HepG2 (cell line): ENCODE results near the gene ZNF444. TPM values are rescaled to one million over a fixed set of nuclear protein-coding genes. Genes with fewer than 3 reads are reported as not detected.

ENCODE experiments used
- ATAC-seq: fragments of 200-7000 bp; cut with Tn5 transposase; 3 replicates; pipeline ENCODE4 v1.9.1; 2020; ENCODE audit warnings: mild to moderate bottlenecking, moderate library complexity
- BruUV-seq: library from RNA; stranded (reverse); fragments of 400-500 nt; replicated peaks from 2 replicates; lab custom pipeline; 2021; lab: Mats Ljungman, UMichigan
- CTCF ChIA-PET: fragments of 300-600 bp; formaldehyde crosslinking; extraction: SDS; loops from one replicate; lab custom pipeline; 2021; ENCODE audit warnings: low total read pairs, inconsistent platforms, low intra/inter-chr PET ratio; lab: Yijun Ruan, JAX
- POLR2A ChIA-PET: fragments of 350-600 bp; sonication (Branson Sonifier 250); formaldehyde crosslinking; loops from one replicate; lab custom pipeline; 2020; ENCODE audit warnings: antibody characterized with exemption, inconsistent platforms; lab: Yijun Ruan, JAX
- DNase-seq: peaks from one replicate; pipeline ENCODE4 v3.0.0-alpha.2; 2015; ENCODE audit warnings: low spot score
- FAIRE-seq: peaks from 3 replicates; lab custom pipeline; 2011; peaks lifted over from hg19 to GRCh38; lab: Jason Lieb, UNC
- H2AFZ ChIP-seq: one replicate; pipeline ENCODE4 v1.6.1; 2011; ENCODE audit warnings: low read length, inconsistent platforms
- H3K27ac ChIP-seq: fragments of 300-600 bp; 3 replicates; pipeline ENCODE4 v1.8.0; 2011; ENCODE audit warnings: mixed run types, mild to moderate bottlenecking, mixed read lengths, low read length, inconsistent platforms; ENCODE audit not compliant: insufficient read depth; ENCODE audit errors: extremely low read length
- H3K27me3 ChIP-seq, 2 experiments: fragments of 200-600 bp in 1 of 2; 2 replicates in 1 of 2; 3 replicates in 1 of 2; pipeline versions ENCODE4 v1.6.0 to v1.8.0; 2011; ENCODE audit warnings: low read length in 2 of 2, mild to moderate bottlenecking in 2 of 2, moderate library complexity in 2 of 2, inconsistent platforms in 1 of 2; ENCODE audit not compliant: insufficient read depth in 2 of 2, control insufficient read depth in 1 of 2
- H3K36me3 ChIP-seq, 2 experiments: fragments of 200-600 bp in 1 of 2; replicated peaks in 1 of 2; 2 replicates in 1 of 2; 3 replicates in 1 of 2; pipeline versions ENCODE4 v1.5.1 to v1.8.0; 2011; ENCODE audit warnings: low read length in 2 of 2, inconsistent platforms in 1 of 2; ENCODE audit not compliant: insufficient read depth in 2 of 2, control insufficient read depth in 1 of 2
- H3K4me1 ChIP-seq: 2 replicates; pipeline ENCODE4 v1.5.1; 2012; ENCODE audit warnings: low read length, inconsistent platforms; ENCODE audit not compliant: insufficient read depth
- H3K4me2 ChIP-seq: 2 replicates; pipeline ENCODE4 v1.6.0; 2011; ENCODE audit warnings: low read depth, low read length, inconsistent platforms
- H3K4me3 ChIP-seq, 3 experiments: fragments of 200-600 bp in 1 of 3; sonication (generic), shearing (Covaris generic) in 1 of 3; replicated peaks in 1 of 3; 2 replicates each; pipeline ENCODE4 v1.5.1; 2011 to 2016; ENCODE audit warnings: low read length in 3 of 3, inconsistent platforms in 2 of 3, low read depth in 2 of 3, mild to moderate bottlenecking in 2 of 3, control low read depth in 1 of 3, mixed read lengths in 1 of 3; ENCODE audit not compliant: insufficient read depth in 1 of 3
- H3K79me2 ChIP-seq: one replicate; pipeline ENCODE4 v1.6.1; 2011; ENCODE audit warnings: low read length, inconsistent platforms; ENCODE audit not compliant: insufficient read depth
- H3K9ac ChIP-seq: 2 replicates; pipeline ENCODE4 v1.6.0; 2011; ENCODE audit warnings: mild to moderate bottlenecking, low read depth, low read length, inconsistent platforms; ENCODE audit not compliant: insufficient read depth
- H3K9me3 ChIP-seq: 2 replicates; pipeline ENCODE4 v1.5.1; 2012; ENCODE audit warnings: mild to moderate bottlenecking, low read length
- H4K20me1 ChIP-seq: 2 replicates; pipeline ENCODE4 v1.6.0; 2011; ENCODE audit warnings: inconsistent platforms, mild to moderate bottlenecking, low read length, moderate library complexity; ENCODE audit not compliant: insufficient read depth
- AGO2 ChIP-seq: fragments of 200-400 bp; formaldehyde crosslinking; optimal IDR thresholded peaks from 2 replicates; pipeline ENCODE3; 2017; ENCODE audit warnings: mild to moderate bottlenecking, low read depth, low read length, moderate library complexity
- CCAR2 ChIP-seq: fragments of 200-400 bp; formaldehyde crosslinking; optimal IDR thresholded peaks from 2 replicates; pipeline ENCODE3; 2018; ENCODE audit warnings: low read depth, mild to moderate bottlenecking, low read length, moderate library complexity
- DPF2 ChIP-seq: sonication (generic); formaldehyde crosslinking; IDR thresholded peaks from 2 replicates; pipeline ENCODE4 v1.4.0; 2020; ENCODE audit warnings: mild to moderate bottlenecking, low read depth, missing genetic modification reagents, borderline replicate concordance
- GABPB1 ChIP-seq: IDR thresholded peaks from 2 replicates; pipeline ENCODE4 v1.6.1; 2016; ENCODE audit warnings: mild to moderate bottlenecking, missing genetic modification reagents, moderate library complexity, missing compliant biosample characterization
- MZF1 ChIP-seq: sonication (generic); formaldehyde crosslinking; IDR thresholded peaks from 2 replicates; pipeline ENCODE4 v1.8.1; 2023; ENCODE audit warnings: mild to moderate bottlenecking, missing genetic modification reagents, borderline replicate concordance
- RBM22 ChIP-seq: fragments of 200-400 bp; formaldehyde crosslinking; optimal IDR thresholded peaks from 2 replicates; pipeline ENCODE3; 2017; ENCODE audit warnings: mild to moderate bottlenecking, low read length, moderate library complexity
- SP1 ChIP-seq, 2 experiments: fragments of 450-650 bp in 1 of 2; sonication (generic) in 1 of 2; formaldehyde crosslinking in 1 of 2; IDR thresholded peaks; 2 replicates each; pipeline versions ENCODE4 v1.4.0 to v1.6.1; 2016 to 2020; ENCODE audit warnings: missing genetic modification reagents in 1 of 2
- TFAP4 ChIP-seq: sonication (generic); IDR thresholded peaks from 2 replicates; pipeline ENCODE4 v1.6.1; 2016; ENCODE audit warnings: low read depth, borderline replicate concordance
- TGIF2 ChIP-seq: IDR thresholded peaks from 2 replicates; pipeline ENCODE4 v1.6.1; 2016; ENCODE audit warnings: control low read depth, missing compliant biosample characterization
- TSC22D2 ChIP-seq: sonication (generic); formaldehyde crosslinking; IDR thresholded peaks from 2 replicates; pipeline ENCODE4 v1.5.1; 2020; ENCODE audit warnings: missing genetic modification reagents, mild to moderate bottlenecking, borderline replicate concordance
- ZBTB3 ChIP-seq: sonication (generic); formaldehyde crosslinking; IDR thresholded peaks from 2 replicates; pipeline ENCODE4 v1.4.0; 2020; ENCODE audit warnings: low read depth, mild to moderate bottlenecking, moderate library complexity, missing genetic modification reagents, borderline replicate concordance
- ZBTB43 ChIP-seq: sonication (generic); formaldehyde crosslinking; conservative IDR thresholded peaks from 2 replicates; pipeline ENCODE4 v1.4.0; 2020; ENCODE audit warnings: missing genetic modification reagents
- ZKSCAN5 ChIP-seq: sonication (generic); formaldehyde crosslinking; IDR thresholded peaks from 2 replicates; pipeline ENCODE4 v1.5.1; 2020; ENCODE audit warnings: mild to moderate bottlenecking, missing genetic modification reagents
- ZNF121 ChIP-seq: sonication (generic); formaldehyde crosslinking; IDR thresholded peaks from 2 replicates; pipeline ENCODE4 v1.5.0; 2020; ENCODE audit warnings: mild to moderate bottlenecking, missing genetic modification reagents
- ZNF761 ChIP-seq: sonication (generic); formaldehyde crosslinking; conservative IDR thresholded peaks from 2 replicates; pipeline ENCODE4 v1.4.0; 2020; ENCODE audit warnings: mild to moderate bottlenecking, missing genetic modification reagents
- ZNF878 ChIP-seq: sonication (generic); formaldehyde crosslinking; IDR thresholded peaks from 2 replicates; pipeline ENCODE4 v1.8.1; 2023; ENCODE audit warnings: mild to moderate bottlenecking, missing genetic modification reagents, moderate library complexity
- WGBS: methylation state at CpG from one replicate; pipeline ENCODE4 v1.1.6; 2017; ENCODE audit warnings: low lambda C conversion rate; 5-methylcytosine and 5-hydroxymethylcytosine counted together
- in situ Hi-C: cut with HindIII; loops from 2 replicates; pipeline ENCODE4 v1.10.0; 2017; ENCODE audit warnings: low pct_unique_long_range_greater_than_20kb; ENCODE audit not compliant: extremely low pct_ligation_motif_present
- intact Hi-C: fragments of 100-400 bp; cut with micrococcal nuclease; formaldehyde crosslinking; loops from one replicate; pipeline ENCODE4 v1.10.0; 2022; ENCODE audit not compliant: unreplicated experiment
- polyA plus RNA-seq, 8 experiments: library from polyadenylated mRNA; depleted of rRNA in 3 of 8; stranded (reverse) in 7 of 8; unstranded in 1 of 8; fragments of >200 nt; fragmentation: Illumina TruSeq in 4 of 8; extraction: Trizol in 4 of 8; gene quantifications; 2 replicates each; pipeline versions ENCODE4 v1.2.1 to v1.2.3, GENCODE V29; 2011 to 2016; ENCODE audit warnings: low read depth in 4 of 8, missing spikeins in 1 of 8, mixed read lengths in 1 of 8; ENCODE audit not compliant: insufficient read depth in 1 of 8
- total RNA-seq, 5 experiments: library from RNA; depleted of rRNA; stranded (reverse); fragments of >200 nt; fragmentation: Illumina TruSeq; extraction: Trizol; gene quantifications; 2 replicates each; pipeline ENCODE4 v1.2.3, GENCODE V29; 2016; ENCODE audit warnings: low read depth in 1 of 5

The ZNF444 gene
- total and polyA plus RNA-seq, 2 of the 13 experiments (the other 11 are each of a cell fraction or from before 2014, with no cell fraction given): 27.4 to 30.3 TPM

- ChIA-PET CTCF (no interaction called here), POLR2A (interaction anchor here (0.6 kb wide), 1 partner anchor 786 kb away, joined by 3 read pairs; no protein-coding TSS in a partner anchor)
- Histone ChIP-seq H3K4me3 (no peak overlapping the region), H2AFZ (no peak overlapping the region), H3K36me3 (peaks cover 31 to 66% of the 10 kb centered on the region in 2 experiments), H3K9me3 (no peaks in the 10 kb centered on the region), H3K9ac (no peak overlapping the region), H3K79me2 (peaks cover 53% of the 10 kb centered on the region), H3K4me2 (no peak overlapping the region), H3K27ac (no peak overlapping the region), H4K20me1 (peaks cover 50% of the 10 kb centered on the region), H3K27me3 (no peaks in the 10 kb centered on the region; a peak in 1 of 5 replicates), H3K4me1 (peaks cover 18% of the 10 kb centered on the region)
- ATAC-seq (no peak), FAIRE-seq (no peak), DNase-seq (no peak)
- BruUV-seq: no TSS peak
- in situ Hi-C loops (no loop called here), intact Hi-C loops (no loop called here)
- peak; percentile 15 for TF ChIP-seq AGO2
- peak; percentile 57 for TF ChIP-seq RBM22
- no peak for TF ChIP-seq TSC22D2 (CRISPR knock-in tag)
- 96% methylated on average over 28 of the region's 34 CpGs for WGBS
These were observed 39.1 kb upstream of the ZNF444 start for GRCh38 chr19:56101746-56102535.

DNA sequence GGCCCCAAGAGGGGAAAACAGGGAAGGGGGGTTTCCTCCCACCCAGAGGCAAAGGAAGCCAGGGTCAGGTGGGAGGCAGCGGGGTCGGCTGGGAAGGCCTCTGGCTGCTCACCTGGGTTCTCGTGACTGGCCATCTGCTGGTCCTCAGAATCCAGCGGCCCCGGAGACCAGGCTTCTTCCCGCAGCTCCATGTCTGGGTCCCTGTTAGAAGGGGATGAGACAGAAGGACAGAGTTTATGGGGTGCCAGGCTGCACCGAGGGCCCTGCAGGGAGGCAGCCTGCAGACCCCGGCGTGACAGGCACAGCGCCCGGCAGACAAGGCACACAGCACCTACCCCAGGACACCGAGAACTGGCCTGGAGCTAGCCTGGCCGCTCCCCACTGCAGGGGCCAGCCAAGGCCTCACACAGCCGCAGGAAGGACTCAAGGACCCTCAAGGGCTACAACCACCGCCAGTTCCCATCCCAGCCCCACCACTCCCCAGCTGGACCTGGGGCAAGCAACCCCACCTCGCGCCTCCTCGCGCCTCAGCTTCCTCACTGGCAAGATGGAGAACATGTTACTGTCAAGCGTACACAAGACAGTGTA, 38.0 kb upstream of the ZNF444 start:
- Histone ChIP-seq H3K4me2 (no peak overlapping the region), H3K4me1 (peaks cover 23% of the 10 kb centered on the region), H4K20me1 (peaks cover 57% of the 10 kb centered on the region), H3K36me3 (peaks cover 28 to 59% of the 10 kb centered on the region in 2 experiments), H2AFZ (no peak overlapping the region), H3K4me3 (no peak overlapping the region), H3K9me3 (no peaks in the 10 kb centered on the region), H3K27ac (no peak overlapping the region), H3K27me3 (no peaks in the 10 kb centered on the region; a peak in 1 of 5 replicates), H3K79me2 (peaks cover 57% of the 10 kb centered on the region), H3K9ac (no peak overlapping the region)
- intact Hi-C loops: no loop called here
- in situ Hi-C loops: no loop called here
- ATAC-seq (no peak), DNase-seq (no peak), FAIRE-seq (no peak)
- BruUV-seq: no TSS peak
- ChIA-PET POLR2A (no interaction called here), CTCF (no interaction called here)
- 96% methylated on average over 9 of the region's 20 CpGs for WGBS
- TF ChIP-seq ZBTB43 (CRISPR knock-in tag) (no peak), GABPB1 (no peak), SP1 (IDR thresholded peaks at IDR 0.05) (no peak), SP1 (CRISPR knock-in tag; IDR thresholded peaks at IDR 0.05) (no peak), TFAP4 (no peak), ZNF878 (CRISPR knock-in tag) (no peak), MZF1 (CRISPR knock-in tag) (no peak), ZNF121 (CRISPR knock-in tag) (no peak), TGIF2 (CRISPR knock-in tag) (no peak), ZBTB3 (CRISPR knock-in tag) (no peak), DPF2 (CRISPR knock-in tag) (no peak), ZKSCAN5 (no peak), CCAR2 (no peak), ZNF761 (CRISPR knock-in tag) (no peak)
